PFSK-1 (cell line): ENCODE measurements around the gene GPRC5D.

Experiments used
- FOXP2 ChIP-seq: optimal IDR thresholded peaks from 2 replicates; pipeline ENCODE3; 2011; ENCODE audit warnings: borderline replicate concordance, control low read depth, inconsistent platforms; ENCODE audit not compliant: insufficient read depth; ENCODE audit errors: extremely low read length, extremely low read depth
- POLR2AphosphoS5 ChIP-seq: IDR thresholded peaks from 2 replicates; pipeline ENCODE4 v1.6.1; 2012; ENCODE audit warnings: low read depth, mild to moderate bottlenecking, control low read depth, low read length, moderate library complexity
- SIN3A ChIP-seq: IDR thresholded peaks from 2 replicates; pipeline ENCODE4 v1.6.1; 2012; ENCODE audit warnings: mild to moderate bottlenecking, low read length, moderate library complexity, borderline replicate concordance; ENCODE audit not compliant: insufficient read depth
- TAF1 ChIP-seq: IDR thresholded peaks from 2 replicates; pipeline ENCODE4 v1.6.1; 2012; ENCODE audit warnings: low read length, control low read depth, borderline replicate concordance; ENCODE audit not compliant: insufficient read depth
- TF ChIP-seq, protein P1 (sequence below), 2 experiments: IDR thresholded peaks; 2 replicates each; pipeline versions ENCODE4 v1.6.1 to v1.8.0; 2011 to 2012; ENCODE audit warnings: low read depth in 2 of 2, low read length in 2 of 2, control low read depth in 1 of 2, inconsistent platforms in 1 of 2, mild to moderate bottlenecking in 1 of 2, moderate library complexity in 1 of 2; ENCODE audit not compliant: insufficient read depth in 1 of 2

GPRC5D gene

GRCh38 chr12:12925388-12925787, 26.6 kb downstream of the GPRC5D start:
- TF ChIP-seq SIN3A (no peak), FOXP2 (no peak), TAF1 (no peak), POLR2AphosphoS5 (no peak)
- TF ChIP-seq, protein P1, sequence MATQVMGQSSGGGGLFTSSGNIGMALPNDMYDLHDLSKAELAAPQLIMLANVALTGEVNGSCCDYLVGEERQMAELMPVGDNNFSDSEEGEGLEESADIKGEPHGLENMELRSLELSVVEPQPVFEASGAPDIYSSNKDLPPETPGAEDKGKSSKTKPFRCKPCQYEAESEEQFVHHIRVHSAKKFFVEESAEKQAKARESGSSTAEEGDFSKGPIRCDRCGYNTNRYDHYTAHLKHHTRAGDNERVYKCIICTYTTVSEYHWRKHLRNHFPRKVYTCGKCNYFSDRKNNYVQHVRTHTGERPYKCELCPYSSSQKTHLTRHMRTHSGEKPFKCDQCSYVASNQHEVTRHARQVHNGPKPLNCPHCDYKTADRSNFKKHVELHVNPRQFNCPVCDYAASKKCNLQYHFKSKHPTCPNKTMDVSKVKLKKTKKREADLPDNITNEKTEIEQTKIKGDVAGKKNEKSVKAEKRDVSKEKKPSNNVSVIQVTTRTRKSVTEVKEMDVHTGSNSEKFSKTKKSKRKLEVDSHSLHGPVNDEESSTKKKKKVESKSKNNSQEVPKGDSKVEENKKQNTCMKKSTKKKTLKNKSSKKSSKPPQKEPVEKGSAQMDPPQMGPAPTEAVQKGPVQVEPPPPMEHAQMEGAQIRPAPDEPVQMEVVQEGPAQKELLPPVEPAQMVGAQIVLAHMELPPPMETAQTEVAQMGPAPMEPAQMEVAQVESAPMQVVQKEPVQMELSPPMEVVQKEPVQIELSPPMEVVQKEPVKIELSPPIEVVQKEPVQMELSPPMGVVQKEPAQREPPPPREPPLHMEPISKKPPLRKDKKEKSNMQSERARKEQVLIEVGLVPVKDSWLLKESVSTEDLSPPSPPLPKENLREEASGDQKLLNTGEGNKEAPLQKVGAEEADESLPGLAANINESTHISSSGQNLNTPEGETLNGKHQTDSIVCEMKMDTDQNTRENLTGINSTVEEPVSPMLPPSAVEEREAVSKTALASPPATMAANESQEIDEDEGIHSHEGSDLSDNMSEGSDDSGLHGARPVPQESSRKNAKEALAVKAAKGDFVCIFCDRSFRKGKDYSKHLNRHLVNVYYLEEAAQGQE (IDR thresholded peaks at IDR 0.05; ENCODE audit: insufficient read depth in 1 of 2, low read depth in 2 of 2, low read length in 2 of 2): no peak

- TF ChIP-seq POLR2AphosphoS5 (no peak), FOXP2 (no peak), SIN3A (no peak), TAF1 (no peak)
- TF ChIP-seq, protein P1 (IDR thresholded peaks at IDR 0.05; ENCODE audit: insufficient read depth in 1 of 2, low read depth in 2 of 2, low read length in 2 of 2): no peak
Observed at GRCh38 chr12:12924169-12924568, 27.8 kb downstream of the GPRC5D start.

DNA sequence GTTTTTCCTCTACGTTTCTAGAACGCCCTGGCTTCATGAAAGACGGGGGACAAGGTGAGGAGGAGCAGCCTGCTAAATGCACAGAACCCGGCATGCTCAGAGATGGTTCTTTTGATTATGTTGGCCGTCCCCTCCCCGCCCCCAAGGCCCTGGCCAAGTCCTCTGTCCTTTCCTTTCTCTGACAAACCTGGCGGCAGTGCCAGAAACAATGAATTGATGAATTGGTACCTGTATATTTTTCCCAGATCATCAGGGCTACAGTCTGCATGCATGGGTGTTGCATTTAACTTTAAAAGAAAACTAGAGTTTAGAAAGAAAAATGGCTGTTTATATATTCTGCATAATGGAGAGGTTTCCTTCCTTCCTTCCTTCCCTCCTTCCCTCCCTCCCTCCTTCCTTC, 29.0 kb downstream of the GPRC5D start:
- TF ChIP-seq POLR2AphosphoS5: no peak
- no peak for TF ChIP-seq FOXP2
- no peak for TF ChIP-seq SIN3A
- TF ChIP-seq, protein P1 (IDR thresholded peaks at IDR 0.05; ENCODE audit: insufficient read depth in 1 of 2, low read depth in 2 of 2, low read length in 2 of 2): no peak
- no peak for TF ChIP-seq TAF1

DNA sequence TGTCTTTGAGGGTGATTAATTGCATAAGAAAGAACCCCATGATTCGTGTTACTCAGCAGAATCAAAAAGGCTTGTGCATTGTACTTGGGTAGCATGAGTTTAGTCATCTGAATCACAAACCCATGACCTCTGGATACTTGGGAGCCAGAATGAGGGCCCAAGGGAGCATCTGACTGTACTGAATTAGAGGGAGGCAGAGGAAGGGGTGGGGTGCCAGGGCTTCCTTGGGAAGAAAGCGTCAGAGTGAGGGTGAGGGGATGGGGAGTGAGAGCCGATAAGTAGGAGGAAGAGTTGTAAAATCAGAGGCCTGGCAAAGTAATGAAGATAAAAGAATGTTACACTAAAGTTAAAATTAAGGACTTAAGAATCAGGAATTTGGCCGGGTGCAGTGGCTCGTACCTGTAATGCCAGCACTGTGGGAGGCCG, 29.8 kb downstream of the GPRC5D start:
- TF ChIP-seq, protein P1 (IDR thresholded peaks at IDR 0.05; ENCODE audit: insufficient read depth in 1 of 2, low read depth in 2 of 2, low read length in 2 of 2): no peak

DNA sequence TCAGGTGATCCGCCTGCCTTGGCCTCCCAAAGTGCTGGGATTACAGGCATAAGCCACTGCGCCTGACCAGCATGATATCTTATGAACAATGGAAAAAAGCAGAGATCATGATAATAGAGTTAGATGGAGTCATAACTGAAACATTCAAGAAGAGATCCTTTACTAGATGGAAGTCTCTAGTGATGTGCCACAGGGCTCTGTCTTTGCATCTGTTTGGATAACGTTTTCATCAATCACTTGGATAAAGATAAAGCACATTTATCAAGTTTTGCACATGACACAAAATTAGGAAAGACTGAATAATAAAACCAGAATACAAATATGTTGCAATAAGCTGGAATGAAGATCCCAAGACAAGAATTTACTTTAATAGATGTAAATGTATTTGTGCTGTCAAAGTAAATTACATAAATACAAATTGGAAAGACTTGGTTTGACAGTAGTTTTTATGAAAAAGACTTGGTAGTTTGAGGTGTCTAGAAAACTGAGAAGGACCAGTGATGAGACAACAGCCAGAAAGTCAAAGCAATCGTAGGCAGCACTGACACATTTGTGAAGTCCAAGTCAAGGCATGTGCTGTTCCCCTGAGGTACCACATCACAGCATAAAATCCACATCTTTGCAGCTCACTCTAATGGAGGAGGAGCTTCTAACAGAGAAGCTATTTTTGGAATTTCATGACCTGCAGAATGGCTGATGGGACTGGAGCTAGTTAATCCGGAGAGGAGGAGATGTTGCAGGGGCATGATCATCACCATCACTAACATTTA, 32.1 kb downstream of the GPRC5D start:
- TF ChIP-seq FOXP2 (no peak), SIN3A (no peak), TAF1 (no peak), POLR2AphosphoS5 (no peak)
- TF ChIP-seq, protein P1 (IDR thresholded peaks at IDR 0.05; ENCODE audit: insufficient read depth in 1 of 2, low read depth in 2 of 2, low read length in 2 of 2): no peak
